ENCODE results near the gene BRIP1.
A peak's percentile ranks its signal among the peaks of the same experiment; 100 is the strongest.
"Not testable (repeated sequence)": the region's sequence is repeated elsewhere in the genome, so short reads cannot be mapped to it uniquely, and the experiment has no call there.

Gene BRIP1

GRCh38 chr17:61862975-61863800, at the start of gene BRIP1:
TSS of gene BRIP1 (minus strand) at chr17:61863528. CDS start at chr17:61861539, 1,989 bp downstream.
- peak; percentile 91 for DNase-seq

DNA sequence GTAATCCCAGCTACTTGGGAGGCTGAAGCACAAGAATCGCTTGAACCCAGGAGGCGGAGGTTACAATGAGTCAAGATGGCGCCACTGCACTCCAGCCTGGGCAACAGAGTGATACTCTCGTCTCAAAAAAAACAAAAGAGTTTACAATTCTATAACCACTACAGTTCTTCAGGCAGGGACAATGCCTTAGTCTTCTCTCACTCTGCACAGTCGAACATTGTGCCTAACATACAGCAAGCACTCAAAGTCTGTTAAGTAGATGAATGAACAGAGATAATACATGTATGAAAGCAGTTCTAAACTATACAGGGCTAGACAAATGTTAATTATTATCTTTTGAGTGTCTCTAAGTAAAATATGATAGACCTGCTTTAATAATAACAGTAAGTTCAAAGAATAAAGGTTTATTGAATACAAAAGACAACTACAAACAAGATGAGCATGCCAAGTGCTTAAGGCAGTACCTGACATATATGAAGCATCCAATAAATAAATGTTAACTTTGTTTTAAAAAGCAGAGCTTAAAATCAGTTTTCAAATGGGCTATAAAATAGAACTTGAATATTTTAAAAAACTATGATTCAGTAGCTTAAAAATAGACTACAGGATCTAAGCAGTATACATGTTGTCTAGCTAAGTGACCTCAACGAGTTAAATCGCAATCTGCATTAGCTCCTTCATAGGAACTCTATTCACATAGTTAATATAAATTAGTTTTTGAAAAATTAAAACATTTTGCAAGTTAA, 45.1 kb upstream of the BRIP1 start:
- no peak for DNase-seq

- DNase-seq = no peak
Observed at GRCh38 chr17:61907361-61907760, 44.0 kb upstream of the BRIP1 start.

GRCh38 chr17:61904094-61904710, 40.9 kb upstream of the BRIP1 start:
- DNase-seq = no peak

GRCh38 chr17:61903251-61903650, 39.9 kb upstream of the BRIP1 start:
- no peak for DNase-seq

- no peak for DNase-seq
Observed at GRCh38 chr17:61897548-61898180, 34.3 kb upstream of the BRIP1 start.

DNA sequence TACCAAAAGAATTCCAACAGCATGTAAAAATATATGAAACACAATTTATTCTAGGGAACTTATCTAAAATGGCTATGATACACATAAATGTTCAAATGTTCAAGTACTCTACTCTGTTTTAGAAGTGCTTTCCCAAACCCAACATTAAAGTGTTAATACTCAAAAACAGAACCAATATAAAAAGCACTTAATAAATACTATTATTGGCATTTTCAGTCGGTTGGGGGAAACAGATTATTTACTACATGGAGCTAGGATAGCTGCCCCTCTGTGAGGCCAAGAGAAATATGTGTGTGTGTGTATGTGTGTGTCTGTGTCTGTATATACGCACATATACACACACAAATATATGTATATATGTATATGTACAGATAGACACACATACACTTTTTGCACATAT, 32.1 kb upstream of the BRIP1 start:
- DNase-seq = no peak

DNA sequence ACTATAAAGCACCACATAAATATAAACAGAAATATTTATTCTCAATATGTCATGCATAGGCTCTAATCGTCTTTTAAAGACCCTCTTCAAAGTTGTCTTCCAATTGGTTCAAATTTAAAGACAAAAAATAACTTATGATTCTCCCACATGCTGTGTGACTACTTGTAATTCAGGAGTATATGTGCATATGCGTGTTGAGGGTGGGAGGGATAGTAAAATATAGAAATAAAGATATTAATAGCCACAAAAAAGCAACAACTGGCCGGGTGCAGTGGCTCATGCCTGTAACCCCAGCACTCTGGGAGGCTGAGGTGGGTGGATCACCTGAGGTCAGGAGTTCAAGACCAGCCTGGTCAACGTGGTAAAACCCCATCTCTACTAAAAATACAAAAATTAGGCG, 31.0 kb upstream of the BRIP1 start:
- not testable (repeated sequence) for DNase-seq

DNA sequence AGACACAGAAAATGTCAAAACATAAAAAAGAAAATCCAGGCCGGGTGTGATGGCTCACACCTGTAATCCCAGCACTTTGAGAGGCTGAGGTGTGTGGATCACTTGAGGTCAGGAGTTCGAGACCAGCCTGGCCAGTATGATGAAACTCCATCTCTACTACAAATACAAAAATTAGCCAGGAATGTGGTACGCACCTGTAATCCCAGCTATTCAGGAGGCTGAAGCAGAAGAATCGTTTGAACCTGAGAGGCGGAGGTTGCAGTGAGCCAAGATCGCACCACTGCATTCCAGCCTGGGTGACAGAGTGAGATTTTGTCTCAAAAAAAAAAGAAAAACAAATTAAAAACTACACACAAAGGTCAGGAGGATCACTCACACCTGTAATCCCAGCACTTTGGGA, 24.4 kb upstream of the BRIP1 start:
- not testable (repeated sequence) for DNase-seq

GRCh38 chr17:61885865-61886264, 22.5 kb upstream of the BRIP1 start:
- DNase-seq = not testable (repeated sequence)

- no peak for DNase-seq
Observed at GRCh38 chr17:61884864-61885263, 21.5 kb upstream of the BRIP1 start.

DNA sequence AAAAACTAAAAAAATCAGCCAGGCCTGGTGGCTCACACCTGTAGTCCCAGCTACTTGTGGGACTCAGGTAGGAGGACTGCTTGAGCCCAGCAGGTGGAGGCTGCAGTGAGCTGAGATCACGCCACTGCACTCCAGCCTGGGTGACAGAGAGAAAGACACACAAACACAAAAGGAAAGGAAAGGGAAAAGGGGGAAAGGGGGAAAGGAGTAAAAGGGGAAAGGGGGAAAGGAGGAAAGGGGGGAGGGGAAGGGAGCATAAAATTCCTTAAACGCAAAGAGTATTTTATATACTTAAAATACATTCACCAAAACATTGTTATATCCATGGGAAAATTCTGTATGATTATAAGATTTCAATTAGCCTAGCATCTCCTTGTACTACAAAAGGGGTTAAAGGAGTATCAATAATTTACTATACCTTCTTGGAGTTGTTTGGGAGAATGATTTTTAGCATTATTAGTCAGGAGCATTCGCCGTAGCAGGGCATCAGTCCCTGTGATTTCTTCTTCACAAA, 17.3 kb upstream of the BRIP1 start:
- DNase-seq = no peak

- no peak for DNase-seq
Observed at GRCh38 chr17:61878984-61879612, 15.8 kb upstream of the BRIP1 start.

GRCh38 chr17:61878520-61878919, 15.2 kb upstream of the BRIP1 start:
- DNase-seq = no peak

DNA sequence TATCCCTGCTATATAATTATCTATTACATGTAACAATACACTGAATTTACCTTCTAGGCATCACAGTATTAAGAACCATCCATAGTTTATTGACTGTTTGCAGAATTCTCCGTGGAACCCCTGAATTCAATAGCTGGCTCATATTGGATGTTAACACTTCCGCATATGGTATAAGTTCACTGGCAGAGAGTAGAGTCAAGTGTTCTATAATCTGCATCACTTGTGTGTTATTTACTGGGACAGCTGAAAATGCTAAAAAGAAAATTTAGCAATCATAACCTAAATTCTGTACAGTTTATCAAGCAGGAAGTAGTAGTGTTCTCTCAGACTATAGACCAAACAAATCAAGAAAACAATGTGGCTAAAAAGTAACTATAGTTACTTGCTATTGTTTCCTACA, 14.5 kb upstream of the BRIP1 start:
- DNase-seq = no peak

DNA sequence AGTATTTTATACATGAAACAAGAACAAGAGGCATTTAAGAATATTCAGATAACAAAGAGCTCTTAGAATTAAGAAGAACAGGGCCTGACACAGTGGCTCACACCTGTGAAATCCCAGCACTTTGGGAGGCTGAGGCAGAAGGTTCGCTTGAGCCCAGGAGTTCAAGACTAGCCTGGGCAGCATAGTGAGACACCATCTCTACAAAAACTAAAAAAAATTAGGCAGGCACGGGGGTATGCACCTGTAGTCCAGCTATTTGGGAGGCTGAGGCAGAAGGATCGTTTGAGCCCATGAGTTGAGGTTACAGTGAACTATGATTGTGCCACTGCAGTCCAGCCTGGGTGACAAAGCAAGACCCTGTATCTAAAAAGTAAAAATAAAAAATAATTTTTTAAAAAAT, 12.5 kb upstream of the BRIP1 start:
- no peak for DNase-seq

GRCh38 chr17:61875285-61875684, 12.0 kb upstream of the BRIP1 start:
- DNase-seq = no peak

- no peak for DNase-seq
Observed at GRCh38 chr17:61874075-61874474, 10.7 kb upstream of the BRIP1 start.

- DNase-seq = no peak
Observed at GRCh38 chr17:61872099-61872498, 8.8 kb upstream of the BRIP1 start.

DNA sequence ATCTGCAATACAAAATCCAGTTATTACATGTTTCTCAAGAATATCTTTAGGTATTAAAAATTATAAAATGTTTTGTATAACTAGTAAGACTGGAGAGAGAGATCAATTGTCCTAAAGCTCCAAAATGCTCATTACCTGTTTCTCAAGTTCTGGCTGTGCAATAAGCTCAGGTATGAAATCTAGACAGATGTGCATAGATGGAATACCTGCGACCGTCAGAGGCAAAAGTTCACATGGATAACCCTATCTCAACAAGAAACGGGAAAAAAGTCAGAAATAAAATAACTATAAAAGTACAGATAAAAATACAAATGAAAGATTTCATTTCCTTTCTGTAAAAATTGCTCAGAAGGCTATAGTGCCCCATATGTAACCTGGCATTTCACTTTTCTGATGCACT, 5.8 kb upstream of the BRIP1 start:
- DNase-seq = no peak

- DNase-seq = no peak
Observed at GRCh38 chr17:61868074-61868473, 4.7 kb upstream of the BRIP1 start.

GRCh38 chr17:61867033-61867432, 3.7 kb upstream of the BRIP1 start:
- no peak for DNase-seq

DNA sequence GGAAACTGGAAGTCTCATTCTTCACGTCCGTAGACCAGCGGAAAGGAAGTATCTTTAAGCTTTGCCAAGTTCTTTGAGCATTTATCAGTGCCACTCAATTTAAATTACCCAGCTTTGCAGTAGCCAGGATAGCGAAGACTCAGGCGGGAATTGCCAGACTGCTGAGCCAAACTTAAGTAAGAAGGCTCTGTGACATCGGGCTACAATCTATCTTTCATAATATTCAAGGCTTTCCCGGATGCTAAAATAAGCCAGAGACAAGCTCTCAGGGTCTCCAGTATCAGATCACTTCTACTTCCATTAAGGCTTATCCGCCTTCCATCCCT, 436 bp upstream of the BRIP1 start:
- no peak for DNase-seq
